HepG2 (cell line): Measurements from ENCODE around the gene COBL. TPM values are rescaled to one million over a fixed set of nuclear protein-coding genes. Genes with fewer than 3 reads are reported as not detected.

Experiments used
- DBP ChIP-seq: sonication (generic); formaldehyde crosslinking; IDR thresholded peaks from 2 replicates; pipeline ENCODE4 v1.4.0; 2020; ENCODE audit warnings: missing genetic modification reagents; ENCODE audit errors: not compliant biosample characterization
- GMEB1 ChIP-seq: sonication (generic); formaldehyde crosslinking; IDR thresholded peaks from 2 replicates; pipeline ENCODE4 v1.5.1; 2020; ENCODE audit warnings: missing genetic modification reagents, mild to moderate bottlenecking, borderline replicate concordance
- REST ChIP-seq, 2 experiments: IDR thresholded peaks; 2 replicates each; pipeline ENCODE4 v1.6.1; 2011 to 2012; ENCODE audit warnings: low read length in 2 of 2, borderline replicate concordance in 1 of 2, low read depth in 1 of 2, mild to moderate bottlenecking in 1 of 2, moderate library complexity in 1 of 2
- SIX1 ChIP-seq: sonication (generic); formaldehyde crosslinking; IDR thresholded peaks from 2 replicates; pipeline ENCODE4 v1.4.0; 2020; ENCODE audit warnings: missing genetic modification reagents, borderline replicate concordance
- SOX6 ChIP-seq, 2 experiments: fragments of 450-650 bp in 1 of 2; sonication (generic) in 1 of 2; formaldehyde crosslinking in 1 of 2; IDR thresholded peaks; 2 replicates each; pipeline versions ENCODE4 v1.4.0 to v1.6.1; 2017 to 2020; ENCODE audit warnings: antibody characterized with exemption in 1 of 2, mild to moderate bottlenecking in 1 of 2, missing genetic modification reagents in 1 of 2
- TFDP2 ChIP-seq: sonication (generic); formaldehyde crosslinking; IDR thresholded peaks from 2 replicates; pipeline ENCODE4 v1.4.0; 2020; ENCODE audit warnings: missing genetic modification reagents
- THYN1 ChIP-seq: sonication (generic); formaldehyde crosslinking; IDR thresholded peaks from 2 replicates; pipeline ENCODE4 v1.8.1; 2023; ENCODE audit warnings: low read depth, mild to moderate bottlenecking, moderate library complexity, missing genetic modification reagents, borderline replicate concordance
- ZBTB14 ChIP-seq: sonication (generic); formaldehyde crosslinking; IDR thresholded peaks from 2 replicates; pipeline ENCODE4 v1.4.0; 2020; ENCODE audit warnings: missing genetic modification reagents
- ZFP41 ChIP-seq: sonication (generic); formaldehyde crosslinking; IDR thresholded peaks from 2 replicates; pipeline ENCODE4 v1.4.0; 2020; ENCODE audit warnings: mild to moderate bottlenecking, missing genetic modification reagents, borderline replicate concordance
- ZNF704 ChIP-seq: sonication (generic); formaldehyde crosslinking; IDR thresholded peaks from 2 replicates; pipeline ENCODE4 v1.8.1; 2023; ENCODE audit warnings: mild to moderate bottlenecking, inconsistent platforms, moderate library complexity, missing genetic modification reagents, borderline replicate concordance
- polyA plus RNA-seq, 8 experiments: library from polyadenylated mRNA; depleted of rRNA in 3 of 8; stranded (reverse) in 7 of 8; unstranded in 1 of 8; fragments of >200 nt; fragmentation: Illumina TruSeq in 4 of 8; extraction: Trizol in 4 of 8; gene quantifications; 2 replicates each; pipeline versions ENCODE4 v1.2.1 to v1.2.3, GENCODE V29; 2011 to 2016; ENCODE audit warnings: low read depth in 4 of 8, missing spikeins in 1 of 8, mixed read lengths in 1 of 8; ENCODE audit not compliant: insufficient read depth in 1 of 8
- total RNA-seq, 5 experiments: library from RNA; depleted of rRNA; stranded (reverse); fragments of >200 nt; fragmentation: Illumina TruSeq; extraction: Trizol; gene quantifications; 2 replicates each; pipeline ENCODE4 v1.2.3, GENCODE V29; 2016; ENCODE audit warnings: low read depth in 1 of 5

Gene COBL
- total and polyA plus RNA-seq, 2 of the 13 experiments (the other 11 are each of a cell fraction or from before 2014, with no cell fraction given) = 3.8 to 4.9 TPM

- TF ChIP-seq REST (IDR thresholded peaks at IDR 0.05; ENCODE audit: borderline replicate concordance in 1 of 2, low read depth in 1 of 2, low read length in 2 of 2) = no peak
- TF ChIP-seq THYN1 (CRISPR knock-in tag) = no peak
- no peak for TF ChIP-seq SIX1 (CRISPR knock-in tag)
- TF ChIP-seq ZFP41 (CRISPR knock-in tag) = no peak
- TF ChIP-seq GMEB1 = no peak
- no peak for TF ChIP-seq DBP
- TF ChIP-seq ZNF704 = no peak
- no peak for TF ChIP-seq TFDP2 (CRISPR knock-in tag)
- no peak for TF ChIP-seq SOX6 (IDR thresholded peaks at IDR 0.05)
- no peak for TF ChIP-seq SOX6 (CRISPR knock-in tag; IDR thresholded peaks at IDR 0.05)
- no peak for TF ChIP-seq ZBTB14 (CRISPR knock-in tag)
- TF ChIP-seq, all 625 proteins: peak for 0
These were observed 236.4 kb downstream of the COBL start (continued) for GRCh38 chr7:51080216-51080615.
